Measurements from ENCODE around the gene ABCB4.
A peak's percentile ranks its signal among the peaks of the same experiment; 100 is the strongest.

ABCB4 gene

GRCh38 chr7:87511510-87511909, 36.0 kb upstream of the ABCB4 start:
- no peak overlapping the region for H3K4me3 ChIP-seq (ENCODE audit: low read depth, low read length)
- TF ChIP-seq CTCF (IDR thresholded peaks at IDR 0.05; ENCODE audit: borderline replicate concordance, insufficient read depth, low read depth, low read length), result no peak

- H3K4me3 ChIP-seq (ENCODE audit: low read depth, low read length), result no peak overlapping the region
- no peak for TF ChIP-seq CTCF (IDR thresholded peaks at IDR 0.05; ENCODE audit: borderline replicate concordance, insufficient read depth, low read depth, low read length)
These were observed 35.0 kb upstream of the ABCB4 start for GRCh38 chr7:87510411-87510875.

- H3K4me3 ChIP-seq (ENCODE audit: low read depth, low read length), result no peak overlapping the region
- TF ChIP-seq CTCF (IDR thresholded peaks at IDR 0.05; ENCODE audit: borderline replicate concordance, insufficient read depth, low read depth, low read length), result 0 out of 2 replicates have a peak, but pooled peaks have one; percentile 8
These were observed 32.0 kb upstream of the ABCB4 start for GRCh38 chr7:87507446-87507845.

- no peak for TF ChIP-seq CTCF (IDR thresholded peaks at IDR 0.05; ENCODE audit: borderline replicate concordance, insufficient read depth, low read depth, low read length)
- no peak overlapping the region for H3K4me3 ChIP-seq (ENCODE audit: low read depth, low read length)
These were observed 31.0 kb upstream of the ABCB4 start for GRCh38 chr7:87506246-87507180.

GRCh38 chr7:87505557-87506245, 30.2 kb upstream of the ABCB4 start:
- TF ChIP-seq CTCF (IDR thresholded peaks at IDR 0.05; ENCODE audit: borderline replicate concordance, insufficient read depth, low read depth, low read length), result no peak
- no peak overlapping the region for H3K4me3 ChIP-seq (ENCODE audit: low read depth, low read length)

GRCh38 chr7:87505122-87505521, 29.6 kb upstream of the ABCB4 start:
- TF ChIP-seq CTCF (IDR thresholded peaks at IDR 0.05; ENCODE audit: borderline replicate concordance, insufficient read depth, low read depth, low read length), result no peak
- H3K4me3 ChIP-seq (ENCODE audit: low read depth, low read length), result no peak overlapping the region
